Measurements from ENCODE around the gene MTMR3.
"Not testable (repeated sequence)": the region's sequence is repeated elsewhere in the genome, so short reads cannot be mapped to it uniquely, and the experiment has no call there.

MTMR3 gene

DNA sequence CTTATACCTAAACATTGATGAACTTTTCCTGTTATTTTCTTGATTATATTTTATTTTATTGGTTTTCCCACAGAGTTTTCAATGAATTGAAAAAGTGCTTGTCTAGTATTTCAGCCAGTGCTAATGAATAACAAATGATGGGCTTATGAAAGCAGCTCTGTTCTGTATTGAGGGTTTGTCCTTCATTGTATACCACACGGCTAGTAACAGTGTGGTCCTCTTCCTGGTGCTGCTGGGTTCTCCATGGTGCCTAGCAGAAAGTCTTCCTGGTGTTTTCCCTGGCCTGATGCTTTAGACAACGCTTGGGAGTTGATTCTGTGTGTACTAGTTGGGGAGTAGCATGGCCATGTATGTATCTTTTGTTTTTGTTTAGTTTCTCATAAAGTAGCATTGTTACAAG lies 89.1 kb downstream of the MTMR3 start:
- DNase-seq: no peak

- DNase-seq: no peak
Measured at GRCh38 chr22:29973269-29973668, 90.3 kb downstream of the MTMR3 start.

DNA sequence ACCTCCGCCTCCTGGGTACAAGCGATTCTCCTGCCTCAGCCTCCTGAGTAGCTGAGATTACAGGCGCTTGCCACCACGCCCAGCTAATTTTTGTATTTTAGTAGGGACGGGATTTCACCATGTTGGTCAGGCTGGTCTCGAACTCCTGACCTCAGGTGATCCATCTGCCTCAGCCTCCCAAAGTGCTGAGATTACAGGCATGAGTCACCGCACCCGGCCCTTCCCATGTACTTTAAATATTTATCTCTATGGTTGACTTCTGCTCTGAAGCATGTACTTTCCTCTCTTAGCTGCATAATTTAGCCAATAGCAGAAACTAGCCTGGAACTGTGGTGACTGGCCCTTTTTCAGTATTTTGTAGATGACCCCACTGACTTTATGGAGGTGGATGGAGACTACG lies 90.7 kb downstream of the MTMR3 start:
- DNase-seq: not testable (repeated sequence)

DNA sequence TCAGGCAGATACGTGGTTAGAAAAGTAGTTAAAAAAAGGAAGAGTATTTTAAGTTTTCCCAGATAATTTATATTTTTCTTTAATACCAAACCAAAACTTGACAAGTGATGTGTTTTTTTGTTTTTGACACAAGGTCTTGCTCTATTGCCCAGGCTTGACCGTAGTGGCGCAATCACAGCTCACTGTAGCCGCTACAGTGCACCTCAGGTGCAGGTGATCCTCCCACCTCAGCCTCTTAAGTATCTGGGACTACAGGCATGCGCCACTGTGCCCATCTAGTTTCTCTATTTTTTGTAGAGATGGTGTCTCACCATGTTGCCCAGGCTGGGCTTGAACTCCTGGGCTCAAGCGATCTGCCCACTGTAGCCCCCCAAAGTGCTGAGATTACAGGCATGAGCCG lies 92.5 kb downstream of the MTMR3 start:
- no peak for DNase-seq

DNA sequence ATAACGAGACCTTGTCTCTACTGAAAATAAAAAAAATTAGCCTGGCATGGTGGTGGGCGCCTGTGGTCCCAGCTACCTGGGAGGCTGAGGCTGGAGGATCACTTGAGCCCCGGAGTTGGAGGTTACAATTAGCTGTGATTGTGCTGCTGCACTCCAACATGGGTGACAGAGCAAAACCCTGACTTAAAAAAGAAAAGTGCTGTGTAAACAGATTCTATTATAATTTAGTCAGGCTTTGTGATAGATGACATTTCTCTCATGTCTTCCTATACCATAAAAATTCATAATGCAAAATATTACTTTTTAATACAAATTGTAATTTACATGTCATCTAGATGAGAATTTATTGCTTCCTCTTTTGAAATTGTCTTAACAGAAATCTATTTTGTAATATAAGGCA lies 94.1 kb downstream of the MTMR3 start:
- DNase-seq: no peak

- no peak for DNase-seq
Measured at GRCh38 chr22:29979777-29980321, 96.9 kb downstream of the MTMR3 start.

- DNase-seq: no peak
Measured at GRCh38 chr22:29983296-29983917, 100.4 kb downstream of the MTMR3 start.

DNA sequence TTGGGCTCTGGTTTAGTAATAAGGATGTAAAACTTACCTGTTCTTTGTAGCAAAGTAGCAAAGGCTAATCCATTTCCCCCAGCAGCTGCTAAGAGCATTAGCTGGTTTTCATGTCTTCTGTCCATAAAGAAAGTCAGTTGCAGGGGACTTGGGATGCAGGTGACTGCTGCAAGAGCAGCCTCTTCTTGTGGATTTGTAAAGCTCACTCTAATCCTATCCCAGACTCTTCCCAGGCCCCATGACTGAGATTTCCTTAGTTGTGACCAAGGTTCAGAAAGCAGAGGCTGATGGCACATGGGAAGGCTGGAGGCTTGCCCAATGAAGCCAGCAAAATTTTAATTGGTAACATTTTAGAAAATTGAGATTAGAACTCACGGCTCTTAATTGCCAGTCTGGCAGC lies 102.9 kb downstream of the MTMR3 start:
- no peak for DNase-seq

- no peak for DNase-seq
Measured at GRCh38 chr22:29987137-29987536, 104.2 kb downstream of the MTMR3 start.

- DNase-seq: no peak
Measured at GRCh38 chr22:29988719-29989118, 105.7 kb downstream of the MTMR3 start.

DNA sequence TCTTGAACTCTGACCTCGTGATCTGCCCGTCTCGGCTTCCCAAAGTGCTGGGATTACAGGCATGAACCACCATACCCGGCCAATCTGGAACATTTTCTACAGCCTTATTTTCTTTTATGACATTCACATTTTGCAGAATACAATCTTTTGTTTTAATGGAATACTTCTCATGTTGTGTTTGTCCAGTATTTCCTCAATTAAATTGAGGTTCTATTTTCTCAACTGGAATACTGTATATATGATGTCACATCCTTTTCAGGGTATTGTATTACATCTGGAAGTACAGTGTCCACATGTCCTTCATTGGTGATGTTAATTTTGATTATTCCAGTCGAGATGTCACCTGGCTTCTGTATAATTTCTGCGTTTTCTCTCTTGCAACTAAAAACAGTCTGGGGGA lies 106.5 kb downstream of the MTMR3 start:
- DNase-seq: no peak

- DNase-seq: no peak
Measured at GRCh38 chr22:29992341-29993275, 109.6 kb downstream of the MTMR3 start.

GRCh38 chr22:29994027-29994715 lies 111.2 kb downstream of the MTMR3 start:
- no peak for DNase-seq

DNA sequence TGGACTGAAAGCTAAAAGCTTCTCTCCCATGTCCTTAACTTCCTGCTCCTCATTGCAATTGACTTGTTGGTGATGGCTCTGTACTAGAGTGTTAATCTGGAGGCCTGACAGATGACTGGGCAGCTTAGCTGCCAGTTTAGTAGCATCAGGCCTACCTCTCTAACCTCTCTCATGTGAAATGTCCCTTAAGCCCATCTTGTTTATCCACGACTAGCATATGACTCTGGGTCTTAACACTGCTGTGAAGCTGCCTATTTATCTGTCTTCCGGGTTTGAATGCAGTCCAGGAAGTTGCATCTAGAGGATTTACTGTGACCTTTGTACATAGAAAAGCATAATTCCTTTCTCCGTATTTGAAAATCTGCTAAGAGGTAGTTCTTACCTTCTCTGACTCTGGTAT lies 112.0 kb downstream of the MTMR3 start:
- no peak for DNase-seq

DNA sequence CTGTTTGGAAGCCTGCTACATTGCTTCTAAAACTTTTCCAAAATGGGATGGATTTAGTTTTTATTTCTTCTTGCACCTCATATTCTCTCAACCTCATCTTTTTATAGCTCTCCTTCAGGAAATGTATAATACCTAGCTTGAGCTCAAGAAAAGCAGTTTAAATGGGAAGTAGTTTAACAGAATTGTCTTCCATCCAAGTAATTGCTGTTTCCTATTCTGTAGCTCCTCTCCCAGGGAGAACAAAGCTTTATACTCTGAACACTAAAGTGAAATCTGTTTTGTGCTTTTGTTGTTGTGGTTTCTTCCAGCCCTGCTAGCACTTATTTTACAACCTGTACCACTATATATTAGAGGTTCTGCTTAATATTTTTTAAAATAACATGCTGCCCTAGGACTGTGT lies 114.1 kb downstream of the MTMR3 start:
- no peak for DNase-seq

DNA sequence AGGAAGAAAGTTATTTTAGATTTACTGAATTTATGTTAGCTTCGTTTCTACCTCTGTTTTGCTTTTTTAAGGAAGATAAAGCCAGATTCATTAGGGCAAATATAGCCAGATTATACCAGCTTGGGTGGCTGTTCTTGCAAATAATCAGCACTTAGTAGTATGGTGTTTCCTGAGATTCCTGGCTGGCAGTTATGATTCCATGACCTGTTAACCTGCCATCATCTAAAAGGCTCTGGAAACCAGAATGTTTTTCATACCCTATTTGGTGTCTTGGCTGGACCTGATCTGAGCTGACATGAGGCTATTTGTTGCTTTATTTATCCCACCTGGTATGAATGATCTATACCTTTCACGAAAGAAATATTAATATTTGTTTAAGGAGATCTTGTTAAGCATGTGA lies 114.5 kb downstream of the MTMR3 start:
- no peak for DNase-seq

GRCh38 chr22:29998627-29999384 lies 115.8 kb downstream of the MTMR3 start:
- DNase-seq: no peak

- DNase-seq: no peak
Measured at GRCh38 chr22:30000566-30000965, 117.6 kb downstream of the MTMR3 start.

DNA sequence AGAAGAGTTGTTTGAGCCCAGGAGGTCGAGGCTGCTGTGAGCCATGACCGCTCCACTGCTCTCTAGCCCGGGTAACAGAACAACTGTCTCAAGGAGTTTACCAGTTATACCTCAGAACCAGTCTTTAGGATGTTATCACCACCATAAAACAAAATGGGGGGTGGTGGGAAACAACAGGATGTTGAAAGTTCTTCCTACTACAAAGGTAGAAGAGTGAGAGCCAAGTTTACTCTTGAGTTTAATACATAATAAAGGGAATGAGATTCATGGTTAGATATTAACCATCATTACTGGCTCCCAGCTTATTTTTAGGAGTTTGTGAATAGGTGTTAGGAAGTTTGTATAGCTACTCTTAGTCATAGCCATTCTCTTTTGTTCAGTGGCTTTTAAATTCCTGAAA lies 118.5 kb downstream of the MTMR3 start:
- no peak for DNase-seq

DNA sequence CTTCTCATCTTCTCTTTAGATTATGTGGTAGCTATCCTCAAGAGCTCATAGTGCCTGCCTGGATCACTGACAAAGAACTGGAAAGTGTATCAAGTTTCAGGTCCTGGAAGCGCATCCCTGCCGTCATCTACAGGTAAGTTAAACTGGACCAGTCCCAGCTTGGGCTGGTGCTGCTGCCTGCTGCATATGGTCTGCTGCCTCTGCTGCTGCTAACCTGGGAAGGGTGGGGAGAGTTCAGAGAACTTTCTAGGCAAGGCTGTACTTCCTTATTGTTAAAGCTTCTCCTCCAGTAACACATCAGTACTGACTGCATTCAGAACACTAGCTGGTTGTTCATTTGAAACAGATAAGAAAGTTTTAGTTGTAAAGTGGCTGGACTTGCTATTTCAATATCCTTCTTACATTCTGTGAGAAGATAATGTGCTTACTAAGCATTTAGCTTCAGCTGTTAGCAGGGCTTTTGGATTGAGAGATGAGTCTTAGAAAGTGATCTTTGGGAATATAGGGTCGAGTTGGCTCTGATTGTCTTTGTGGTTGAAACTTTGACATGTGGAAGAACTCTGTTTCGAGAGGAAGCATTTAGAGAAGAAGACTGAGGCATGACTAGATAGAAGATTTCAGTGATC lies 120.0 kb downstream of the MTMR3 start:
- DNase-seq: no peak

GRCh38 chr22:30004101-30004500 lies 121.1 kb downstream of the MTMR3 start:
- no peak for DNase-seq

DNA sequence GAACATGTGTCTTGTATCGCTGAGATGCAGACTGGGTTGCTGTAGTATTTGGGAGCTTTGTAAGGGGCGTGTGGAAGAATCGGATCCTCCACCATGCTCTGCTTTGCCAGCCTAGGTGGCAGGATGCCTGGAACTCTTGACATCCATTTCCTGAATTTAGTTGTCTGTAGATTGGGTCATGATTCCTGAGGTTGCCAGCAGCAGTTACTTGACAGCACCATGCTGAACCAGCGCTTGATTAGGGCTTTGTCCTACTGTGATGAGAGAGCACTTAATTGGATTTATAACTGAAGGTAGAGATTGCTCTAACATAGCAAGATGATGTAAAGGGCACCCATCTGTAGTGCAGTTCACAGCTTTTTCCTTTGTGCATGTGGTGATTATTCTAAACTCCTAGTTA lies 121.7 kb downstream of the MTMR3 start:
- DNase-seq: no peak
